CD4-positive, alpha-beta memory T cell (primary cell): ENCODE data around the gene KREMEN2. TPM values are rescaled to one million over a fixed set of nuclear protein-coding genes. Genes with fewer than 3 reads are reported as not detected.
"Not testable (repeated sequence)": the region's sequence is repeated elsewhere in the genome, so short reads cannot be mapped to it uniquely, and the experiment has no call there.

Experiments used
- CTCF ChIA-PET: fragments of 350-600 bp; sonication (Branson Sonifier 250); formaldehyde crosslinking; loops from one replicate; lab custom pipeline; 2021; ENCODE audit warnings: inconsistent platforms; ENCODE audit not compliant: partially characterized antibody; lab: Charles Lee
- POLR2A ChIA-PET: fragments of 350-600 bp; sonication (Branson Sonifier 250); formaldehyde crosslinking; loops from one replicate; lab custom pipeline; 2021; ENCODE audit not compliant: partially characterized antibody; lab: Charles Lee
- DNase-seq, 5 donors: peaks; one replicate each; pipeline versions ENCODE4 v3.0.0 to v3.0.0-alpha.2; 2020 to 2022; ENCODE audit warnings: mixed read lengths in 1 of 5
- H3K27ac ChIP-seq: one replicate; pipeline ENCODE4 v1.7.0; 2013; ENCODE audit warnings: low read depth, low read length
- H3K27me3 ChIP-seq: 2 replicates; pipeline ENCODE4 v1.7.0; 2013; ENCODE audit warnings: mild to moderate bottlenecking, low read length, moderate library complexity; ENCODE audit not compliant: insufficient read depth
- H3K36me3 ChIP-seq: 2 replicates; pipeline ENCODE4 v1.7.0; 2013; ENCODE audit warnings: mild to moderate bottlenecking, low read length, moderate library complexity; ENCODE audit not compliant: insufficient read depth
- H3K4me1 ChIP-seq: 2 replicates; pipeline ENCODE4 v1.7.0; 2013; ENCODE audit warnings: mild to moderate bottlenecking, low read length, moderate library complexity; ENCODE audit not compliant: insufficient read depth
- H3K4me3 ChIP-seq, 2 donors: one replicate each; pipeline ENCODE4 v1.7.0; 2013; ENCODE audit warnings: low read length in 2 of 2, mild to moderate bottlenecking in 1 of 2
- H3K9me3 ChIP-seq, 2 donors: one replicate each; pipeline ENCODE4 v1.7.0; 2013; ENCODE audit warnings: low read length in 2 of 2, control low read depth in 1 of 2; ENCODE audit not compliant: control insufficient read depth in 1 of 2
- H3K27ac Mint-ChIP-seq, 7 donors: one replicate each; pipeline ENCODE4 v1.8.0; 2020 to 2021; ENCODE audit warnings: mixed read lengths in 7 of 7, mild to moderate bottlenecking in 6 of 7, inconsistent platforms in 3 of 7, moderate library complexity in 3 of 7
- H3K27me3 Mint-ChIP-seq, 2 donors: one replicate each; pipeline ENCODE4 v1.8.0; 2020 to 2021; ENCODE audit warnings: mixed read lengths in 2 of 2
- H3K36me3 Mint-ChIP-seq, 2 donors: one replicate each; pipeline ENCODE4 v1.8.0; 2020 to 2021; ENCODE audit warnings: mixed read lengths in 2 of 2, inconsistent platforms in 1 of 2, mild to moderate bottlenecking in 1 of 2
- H3K4me1 Mint-ChIP-seq, 4 donors: one replicate each; pipeline ENCODE4 v1.8.0; 2020 to 2021; ENCODE audit warnings: mixed read lengths in 4 of 4, mild to moderate bottlenecking in 1 of 4
- H3K4me3 Mint-ChIP-seq, 8 donors: one replicate each; pipeline ENCODE4 v1.8.0; 2020 to 2021; ENCODE audit warnings: mixed read lengths in 8 of 8, mild to moderate bottlenecking in 7 of 8, moderate library complexity in 6 of 8, inconsistent platforms in 3 of 8
- H3K9me3 Mint-ChIP-seq, 8 donors: one replicate each; pipeline ENCODE4 v1.8.0; 2020 to 2021; ENCODE audit warnings: mixed read lengths in 8 of 8, mild to moderate bottlenecking in 5 of 8, inconsistent platforms in 3 of 8, moderate library complexity in 1 of 8
- intact Hi-C: fragments of 100-400 bp; cut with micrococcal nuclease; formaldehyde crosslinking; loops from one replicate; pipeline ENCODE4 v1.15.1; 2023
- polyA plus RNA-seq, 2 donors: library from polyadenylated mRNA; unstranded; fragments of 300-500 nt; fragmentation: Illumina TruSeq; gene quantifications; one replicate each; pipeline ENCODE4 v1.2.3, GENCODE V29; 2021
- total RNA-seq, 2 experiments: library from RNA; stranded (reverse); gene quantifications; one replicate each; pipeline ENCODE4 v1.2.3, GENCODE V29; 2021

The KREMEN2 gene
- total and polyA plus RNA-seq, 4 experiments from 2014 or later: not detected

DNA sequence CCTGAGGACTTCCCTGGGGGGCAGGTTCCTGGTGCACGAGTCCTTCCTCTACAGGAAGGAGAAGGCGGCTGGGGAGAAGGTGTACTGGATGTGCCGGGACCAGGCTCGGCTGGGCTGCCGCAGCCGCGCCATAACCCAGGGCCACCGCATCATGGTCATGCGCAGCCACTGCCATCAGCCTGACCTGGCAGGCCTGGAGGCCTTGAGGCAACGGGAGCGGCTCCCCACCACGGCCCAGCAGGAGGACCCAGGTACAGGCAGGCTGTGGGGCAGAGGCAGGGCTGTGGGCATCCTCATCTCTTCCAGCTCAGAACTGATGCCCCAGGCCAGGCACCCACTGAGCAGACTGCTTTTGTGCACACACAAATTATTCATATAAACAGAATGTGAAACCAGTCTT lies 25.9 kb upstream of the KREMEN2 start:
- no peak overlapping the region for H3K4me3 ChIP-seq
- H3K9me3 ChIP-seq: no peaks in the 10 kb centered on the region
- CTCF ChIA-PET: interaction anchor here (1.3 kb wide), 1 partner anchor 36 kb away, joined by 3 read pairs; no protein-coding TSS in a partner anchor
- intact Hi-C loops: no loop called here
- H3K4me1 ChIP-seq: no peaks in the 10 kb centered on the region
- no peaks in the 10 kb centered on the region for H3K27me3 Mint-ChIP-seq
- no peak overlapping the region for H3K27ac Mint-ChIP-seq
- H3K27ac ChIP-seq: no peak overlapping the region
- DNase-seq: no peak
- H3K4me1 Mint-ChIP-seq: no peaks in the 10 kb centered on the region
- H3K9me3 Mint-ChIP-seq: peaks cover 0 to 2% (median 0%) of the 10 kb centered on the region in 8 donors
- H3K4me3 Mint-ChIP-seq: no peak overlapping the region
- peaks cover 26 to 41% of the 10 kb centered on the region in 2 donors for H3K36me3 Mint-ChIP-seq
- peaks cover 34% of the 10 kb centered on the region for H3K36me3 ChIP-seq
- H3K27me3 ChIP-seq: no peaks in the 10 kb centered on the region
- POLR2A ChIA-PET: no interaction called here

DNA sequence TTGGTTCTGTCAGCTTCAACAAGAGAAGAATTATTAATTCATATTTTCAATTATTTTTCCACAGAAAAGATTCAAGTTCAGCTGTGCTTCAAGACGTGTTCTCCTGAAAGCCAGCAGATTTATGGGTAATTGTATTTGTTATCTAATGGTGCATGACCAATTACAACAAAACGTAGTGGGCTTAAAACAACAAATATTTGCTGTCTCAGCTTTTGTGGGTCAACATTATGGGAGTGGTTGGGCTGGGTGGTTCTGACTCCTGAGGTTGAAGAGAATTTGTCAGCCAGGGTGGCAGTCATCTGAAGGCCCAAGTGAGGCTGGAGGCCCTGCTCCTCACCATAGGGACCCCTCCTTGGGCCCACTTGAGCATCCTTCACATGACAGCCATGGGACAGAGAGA lies 24.1 kb upstream of the KREMEN2 start:
- POLR2A ChIA-PET: no interaction called here
- intact Hi-C loops: no loop called here

DNA sequence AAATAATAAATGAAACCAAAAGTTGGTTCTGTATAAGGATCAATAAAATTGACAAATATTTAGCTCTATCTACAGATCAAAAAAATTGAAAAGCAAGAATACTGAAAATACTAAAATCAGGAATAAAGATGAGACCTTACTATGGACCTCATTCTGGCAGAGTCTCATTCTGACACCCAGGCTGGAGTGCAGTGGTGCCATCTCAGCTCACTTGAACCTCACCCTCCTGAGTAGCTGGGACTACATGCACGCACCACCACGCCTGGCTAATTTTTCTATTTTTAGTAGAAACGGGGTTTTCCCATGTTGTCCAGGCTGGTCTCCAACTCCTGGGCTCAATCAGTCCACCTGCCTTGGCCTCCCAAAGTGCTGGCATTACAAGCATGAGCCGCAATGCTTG lies 22.0 kb upstream of the KREMEN2 start:
- Histone ChIP-seq H3K9me3 (no peaks in the 10 kb centered on the region), H3K4me1 (no peaks in the 10 kb centered on the region), H3K4me3 (no peak overlapping the region), H3K36me3 (peaks cover 28% of the 10 kb centered on the region), H3K27me3 (no peaks in the 10 kb centered on the region), H3K27ac (no peak overlapping the region)
- DNase-seq: no peak
- ChIA-PET POLR2A (no interaction called here), CTCF (interaction anchor here (0.7 kb wide), 1 partner anchor 260 kb away, joined by 4 read pairs; the partner anchor contains the start of gene KCTD5)
- no peaks in the 10 kb centered on the region for H3K9me3 Mint-ChIP-seq
- intact Hi-C loops: no loop called here
- H3K27ac Mint-ChIP-seq: peak overlapping the region in 2 of 7 donors; percentile 66 to 73
- peaks cover 24 to 38% of the 10 kb centered on the region in 2 donors for H3K36me3 Mint-ChIP-seq
- H3K4me3 Mint-ChIP-seq: no peak overlapping the region
- no peaks in the 10 kb centered on the region for H3K27me3 Mint-ChIP-seq
- H3K4me1 Mint-ChIP-seq: no peaks in the 10 kb centered on the region

More for the DNA sequence above, 24.1 kb upstream of the KREMEN2 start:
- CTCF ChIA-PET: interaction anchor here (1.1 to 1.5 kb wide), 3 partner anchors 13 to 22 kb away, joined by 4 to 8 read pairs (median 4); no protein-coding TSS in a partner anchor
- Histone ChIP-seq H3K27me3 (no peaks in the 10 kb centered on the region), H3K4me1 (no peaks in the 10 kb centered on the region), H3K27ac (no peak overlapping the region), H3K4me3 (no peak overlapping the region), H3K9me3 (no peaks in the 10 kb centered on the region), H3K36me3 (peaks cover 34% of the 10 kb centered on the region)
- no peak for DNase-seq
- Mint-ChIP-seq H3K36me3 (peaks cover 21 to 37% of the 10 kb centered on the region in 2 donors), H3K9me3 (peaks cover 0 to 2% (median 0%) of the 10 kb centered on the region in 8 donors), H3K27ac (no peak overlapping the region), H3K4me3 (no peak overlapping the region), H3K27me3 (no peaks in the 10 kb centered on the region), H3K4me1 (no peaks in the 10 kb centered on the region)

DNA sequence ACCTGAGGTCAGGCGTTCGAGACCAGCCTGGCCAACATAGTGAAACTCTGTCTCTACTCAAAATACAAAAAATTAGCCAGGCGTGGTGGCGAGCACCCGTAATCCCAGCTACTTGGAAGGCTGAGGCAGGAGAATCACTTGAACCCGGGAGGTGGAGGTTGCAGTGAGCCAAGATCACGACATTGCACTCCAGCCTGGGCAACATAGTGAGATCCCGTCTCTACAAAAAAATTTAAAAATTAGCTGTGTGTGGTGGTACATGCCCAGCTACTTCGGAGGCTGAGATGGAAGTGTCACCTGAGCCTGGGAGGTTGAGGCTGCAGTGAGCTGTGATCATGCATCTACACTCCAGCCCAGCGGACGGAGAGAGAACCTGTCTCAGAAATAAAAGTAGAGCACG lies 20.4 kb upstream of the KREMEN2 start:
- H3K4me1 Mint-ChIP-seq, H3K27me3 ChIP-seq, H3K9me3 Mint-ChIP-seq, H3K9me3 ChIP-seq, H3K4me3 Mint-ChIP-seq, H3K4me3 ChIP-seq, CTCF ChIA-PET, H3K27ac ChIP-seq, H3K27ac Mint-ChIP-seq, H3K4me1 ChIP-seq, intact Hi-C loops, H3K27me3 Mint-ChIP-seq, POLR2A ChIA-PET: not testable (repeated sequence)
- peaks cover 29 to 38% of the 10 kb centered on the region in 2 donors for H3K36me3 Mint-ChIP-seq
- peak in 1 of 5 donors; percentile 30 for DNase-seq
- H3K36me3 ChIP-seq: peaks cover 16% of the 10 kb centered on the region

DNA sequence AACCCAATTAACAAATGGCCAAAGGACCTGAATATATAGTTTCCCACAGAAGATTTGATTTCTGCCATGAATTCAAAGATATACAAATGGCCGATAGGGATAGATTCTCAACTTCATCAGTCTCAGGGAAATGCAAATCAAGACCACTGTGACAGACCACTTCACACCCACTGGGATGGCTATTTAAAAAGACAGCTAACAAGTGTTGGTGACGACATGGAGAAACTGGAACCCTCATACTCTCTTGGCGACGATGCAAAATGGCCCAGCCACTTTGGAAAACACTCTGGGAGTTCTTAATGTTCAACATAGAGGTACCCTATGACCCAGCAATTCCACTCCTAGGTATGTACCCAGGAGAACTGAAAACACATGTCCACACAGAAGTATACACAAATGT lies 17.4 kb upstream of the KREMEN2 start:
- Histone ChIP-seq H3K36me3 (no peaks in the 10 kb centered on the region), H3K27ac (no peak overlapping the region), H3K4me3 (no peak overlapping the region), H3K4me1 (no peaks in the 10 kb centered on the region), H3K27me3 (no peaks in the 10 kb centered on the region), H3K9me3 (no peaks in the 10 kb centered on the region)
- Mint-ChIP-seq H3K4me1 (peaks cover 0 to 1% (median 0%) of the 10 kb centered on the region in 4 donors), H3K9me3 (no peaks in the 10 kb centered on the region), H3K27me3 (no peaks in the 10 kb centered on the region), H3K36me3 (peaks cover 19 to 23% of the 10 kb centered on the region in 2 donors), H3K27ac (peak overlapping the region in 1 of 7 donors; percentile 18), H3K4me3 (no peak overlapping the region)
- ChIA-PET POLR2A (no interaction called here), CTCF (interaction anchor here (1.1 to 1.4 kb wide), 3 partner anchors 15 to 23 kb away, joined by 3 to 4 read pairs (median 3); no protein-coding TSS in a partner anchor)
- peak in 1 of 5 donors; percentile 1 for DNase-seq
- intact Hi-C loops: no loop called here

DNA sequence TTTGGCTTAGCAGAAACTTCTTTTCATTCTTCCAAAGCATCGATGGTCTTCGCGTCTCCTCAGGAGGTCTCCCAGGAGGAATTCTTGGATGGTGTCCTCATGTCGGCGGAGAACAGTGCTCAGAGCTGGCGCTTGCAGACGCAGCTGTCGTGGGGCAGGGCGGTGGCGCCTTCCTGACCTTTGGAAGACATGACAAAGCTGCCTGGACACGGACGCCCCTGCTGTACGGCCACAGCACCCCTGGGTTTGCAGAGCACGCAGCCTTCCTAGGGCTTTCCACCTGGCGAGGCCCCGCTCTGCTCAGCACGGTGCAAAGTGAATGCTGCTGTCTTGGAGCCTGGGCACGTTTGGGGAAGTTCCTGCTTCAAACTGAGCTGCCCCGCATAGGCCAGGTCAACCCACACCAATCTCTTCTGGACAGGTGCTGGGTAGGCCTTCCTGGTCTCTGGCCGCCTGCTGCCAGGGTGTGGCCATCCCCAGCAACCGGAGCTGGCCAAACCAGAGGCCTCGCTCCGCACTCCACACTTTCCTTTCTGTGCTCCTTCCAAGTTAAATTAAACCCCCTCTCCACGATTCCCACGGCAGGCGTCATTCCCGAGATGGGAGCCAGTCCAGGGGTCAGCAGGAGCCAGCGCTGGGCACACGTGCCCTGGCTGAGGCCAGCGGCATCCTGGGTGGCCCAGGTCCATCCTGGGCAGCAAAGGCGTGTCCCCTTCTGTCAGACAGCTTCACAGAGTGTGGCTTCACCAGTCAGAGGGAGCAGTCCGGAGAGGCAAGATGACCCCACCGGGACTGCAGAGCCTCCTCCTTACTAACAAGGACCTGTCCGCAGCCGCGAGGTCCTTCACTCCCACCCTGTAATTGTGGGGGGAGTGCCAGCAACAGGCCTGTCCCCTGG lies 15.0 kb upstream of the KREMEN2 start:
- Mint-ChIP-seq H3K9me3 (no peaks in the 10 kb centered on the region), H3K27ac (no peak overlapping the region), H3K27me3 (no peaks in the 10 kb centered on the region), H3K4me3 (no peak overlapping the region), H3K4me1 (peaks cover 0 to 3% (median 0%) of the 10 kb centered on the region in 4 donors), H3K36me3 (peaks cover 8 to 11% of the 10 kb centered on the region in 2 donors)
- ChIA-PET CTCF (interaction anchor here (1.1 kb wide), 1 partner anchor 22 kb away, joined by 3 read pairs; no protein-coding TSS in a partner anchor), POLR2A (no interaction called here)
- Histone ChIP-seq H3K4me1 (no peaks in the 10 kb centered on the region), H3K9me3 (no peaks in the 10 kb centered on the region), H3K4me3 (no peak overlapping the region), H3K27me3 (no peaks in the 10 kb centered on the region), H3K36me3 (no peaks in the 10 kb centered on the region), H3K27ac (no peak overlapping the region)
- intact Hi-C loops: no loop called here
- peak in 1 of 5 donors; percentile 19 for DNase-seq

DNA sequence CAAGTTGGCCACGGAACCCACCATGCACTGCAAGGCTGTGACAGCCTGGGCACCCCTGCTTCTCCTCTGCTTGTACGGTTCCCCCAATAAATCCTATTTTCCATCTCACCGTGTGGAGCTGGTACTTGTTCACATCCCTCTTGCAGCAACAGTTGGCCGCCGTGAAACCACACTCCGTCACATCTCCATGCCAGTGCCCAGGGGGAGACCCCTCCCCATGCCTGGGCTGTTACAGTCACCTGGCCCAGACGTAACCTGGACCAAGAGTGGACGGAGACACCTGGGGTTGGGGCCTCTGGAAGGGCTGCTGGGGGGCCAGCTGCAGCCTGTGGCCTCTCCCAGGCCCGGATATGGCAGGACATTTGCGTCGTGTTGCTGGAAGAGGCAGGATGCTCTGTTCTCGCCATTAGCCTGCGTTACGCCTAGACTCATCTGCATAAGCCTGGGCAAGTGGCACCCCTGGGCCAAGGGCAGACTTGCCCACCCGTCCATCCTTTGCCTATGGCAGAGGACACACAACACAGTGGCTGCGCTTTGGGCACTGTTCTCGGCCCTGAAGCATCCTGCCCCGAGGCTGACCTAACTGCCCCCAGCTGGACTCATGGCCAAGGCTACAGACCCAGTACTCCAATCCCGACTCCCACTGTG lies 14.2 kb upstream of the KREMEN2 start:
- Histone ChIP-seq H3K27me3 (no peaks in the 10 kb centered on the region), H3K27ac (no peak overlapping the region), H3K9me3 (no peaks in the 10 kb centered on the region), H3K4me3 (no peak overlapping the region), H3K4me1 (no peaks in the 10 kb centered on the region), H3K36me3 (no peaks in the 10 kb centered on the region)
- ChIA-PET CTCF (interaction anchor here (0.8 kb wide), 1 partner anchor 33 kb away, joined by 3 read pairs; no protein-coding TSS in a partner anchor), POLR2A (no interaction called here)
- Mint-ChIP-seq H3K4me3 (no peak overlapping the region), H3K27me3 (peaks cover 0 to 2% of the 10 kb centered on the region in 2 donors), H3K27ac (peak overlapping the region in 1 of 7 donors; percentile 75), H3K9me3 (peaks cover 0 to 2% (median 0%) of the 10 kb centered on the region in 8 donors), H3K36me3 (peaks cover 8 to 11% of the 10 kb centered on the region in 2 donors), H3K4me1 (peaks cover 0 to 3% (median 0%) of the 10 kb centered on the region in 4 donors)
- intact Hi-C loops: no loop called here
- DNase-seq: peak in 1 of 5 donors; percentile 9
